HepG2 (cell line): ENCODE measurements around the gene LCLAT1. TPM values are rescaled to one million over a fixed set of nuclear protein-coding genes. Genes with fewer than 3 reads are reported as not detected.

Experiments
- ATAC-seq: fragments of 200-7000 bp; cut with Tn5 transposase; 3 replicates; pipeline ENCODE4 v1.9.1; 2020; ENCODE audit warnings: mild to moderate bottlenecking, moderate library complexity
- BruUV-seq: library from RNA; stranded (reverse); fragments of 400-500 nt; replicated peaks from 2 replicates; lab custom pipeline; 2021; lab: Mats Ljungman, UMichigan
- CTCF ChIA-PET: fragments of 300-600 bp; formaldehyde crosslinking; extraction: SDS; loops from one replicate; lab custom pipeline; 2021; ENCODE audit warnings: low total read pairs, inconsistent platforms, low intra/inter-chr PET ratio; lab: Yijun Ruan, JAX
- POLR2A ChIA-PET: fragments of 350-600 bp; sonication (Branson Sonifier 250); formaldehyde crosslinking; loops from one replicate; lab custom pipeline; 2020; ENCODE audit warnings: antibody characterized with exemption, inconsistent platforms; lab: Yijun Ruan, JAX
- DNase-seq: peaks from one replicate; pipeline ENCODE4 v3.0.0-alpha.2; 2015; ENCODE audit warnings: low spot score
- FAIRE-seq: peaks from 3 replicates; lab custom pipeline; 2011; peaks lifted over from hg19 to GRCh38; lab: Jason Lieb, UNC
- H2AFZ ChIP-seq: one replicate; pipeline ENCODE4 v1.6.1; 2011; ENCODE audit warnings: low read length, inconsistent platforms
- H3K27ac ChIP-seq: fragments of 300-600 bp; 3 replicates; pipeline ENCODE4 v1.8.0; 2011; ENCODE audit warnings: mixed run types, mild to moderate bottlenecking, mixed read lengths, low read length, inconsistent platforms; ENCODE audit not compliant: insufficient read depth; ENCODE audit errors: extremely low read length
- H3K27me3 ChIP-seq, 2 experiments: fragments of 200-600 bp in 1 of 2; 2 replicates in 1 of 2; 3 replicates in 1 of 2; pipeline versions ENCODE4 v1.6.0 to v1.8.0; 2011; ENCODE audit warnings: low read length in 2 of 2, mild to moderate bottlenecking in 2 of 2, moderate library complexity in 2 of 2, inconsistent platforms in 1 of 2; ENCODE audit not compliant: insufficient read depth in 2 of 2, control insufficient read depth in 1 of 2
- H3K36me3 ChIP-seq, 2 experiments: fragments of 200-600 bp in 1 of 2; replicated peaks in 1 of 2; 2 replicates in 1 of 2; 3 replicates in 1 of 2; pipeline versions ENCODE4 v1.5.1 to v1.8.0; 2011; ENCODE audit warnings: low read length in 2 of 2, inconsistent platforms in 1 of 2; ENCODE audit not compliant: insufficient read depth in 2 of 2, control insufficient read depth in 1 of 2
- H3K4me1 ChIP-seq: 2 replicates; pipeline ENCODE4 v1.5.1; 2012; ENCODE audit warnings: low read length, inconsistent platforms; ENCODE audit not compliant: insufficient read depth
- H3K4me2 ChIP-seq: 2 replicates; pipeline ENCODE4 v1.6.0; 2011; ENCODE audit warnings: low read depth, low read length, inconsistent platforms
- H3K4me3 ChIP-seq, 3 experiments: fragments of 200-600 bp in 1 of 3; sonication (generic), shearing (Covaris generic) in 1 of 3; replicated peaks in 1 of 3; 2 replicates each; pipeline ENCODE4 v1.5.1; 2011 to 2016; ENCODE audit warnings: low read length in 3 of 3, inconsistent platforms in 2 of 3, low read depth in 2 of 3, mild to moderate bottlenecking in 2 of 3, control low read depth in 1 of 3, mixed read lengths in 1 of 3; ENCODE audit not compliant: insufficient read depth in 1 of 3
- H3K79me2 ChIP-seq: one replicate; pipeline ENCODE4 v1.6.1; 2011; ENCODE audit warnings: low read length, inconsistent platforms; ENCODE audit not compliant: insufficient read depth
- H3K9ac ChIP-seq: 2 replicates; pipeline ENCODE4 v1.6.0; 2011; ENCODE audit warnings: mild to moderate bottlenecking, low read depth, low read length, inconsistent platforms; ENCODE audit not compliant: insufficient read depth
- H3K9me3 ChIP-seq: 2 replicates; pipeline ENCODE4 v1.5.1; 2012; ENCODE audit warnings: mild to moderate bottlenecking, low read length
- H4K20me1 ChIP-seq: 2 replicates; pipeline ENCODE4 v1.6.0; 2011; ENCODE audit warnings: inconsistent platforms, mild to moderate bottlenecking, low read length, moderate library complexity; ENCODE audit not compliant: insufficient read depth
- CEBPB ChIP-seq: IDR thresholded peaks from 2 replicates; pipeline ENCODE4 v1.6.1; 2011; ENCODE audit warnings: low read depth, low read length, improper control_type of control experiment, borderline replicate concordance
- CEBPG ChIP-seq: IDR thresholded peaks from 2 replicates; pipeline ENCODE4 v1.6.1; 2016
- DRAP1 ChIP-seq: IDR thresholded peaks from 2 replicates; pipeline ENCODE4 v1.6.1; 2016; ENCODE audit warnings: missing genetic modification reagents, missing compliant biosample characterization
- FOXC1 ChIP-seq: sonication (generic); formaldehyde crosslinking; IDR thresholded peaks from 2 replicates; pipeline ENCODE4 v1.8.0; 2022; ENCODE audit warnings: mild to moderate bottlenecking, missing genetic modification reagents, borderline replicate concordance
- KDM5B ChIP-seq: sonication (generic); formaldehyde crosslinking; IDR thresholded peaks from 2 replicates; pipeline ENCODE4 v1.4.0; 2020; ENCODE audit warnings: missing genetic modification reagents, mild to moderate bottlenecking, borderline replicate concordance
- TRIM24 ChIP-seq: sonication (generic); formaldehyde crosslinking; IDR thresholded peaks from 2 replicates; pipeline ENCODE4 v1.8.0; 2022; ENCODE audit warnings: mild to moderate bottlenecking, missing genetic modification reagents
- ZNF629 ChIP-seq: sonication (generic); formaldehyde crosslinking; conservative IDR thresholded peaks from 2 replicates; pipeline ENCODE4 v1.5.0; 2020; ENCODE audit warnings: missing genetic modification reagents
- WGBS: methylation state at CpG from one replicate; pipeline ENCODE4 v1.1.6; 2017; ENCODE audit warnings: low lambda C conversion rate; 5-methylcytosine and 5-hydroxymethylcytosine counted together
- in situ Hi-C: cut with HindIII; loops from 2 replicates; pipeline ENCODE4 v1.10.0; 2017; ENCODE audit warnings: low pct_unique_long_range_greater_than_20kb; ENCODE audit not compliant: extremely low pct_ligation_motif_present
- intact Hi-C: fragments of 100-400 bp; cut with micrococcal nuclease; formaldehyde crosslinking; loops from one replicate; pipeline ENCODE4 v1.10.0; 2022; ENCODE audit not compliant: unreplicated experiment
- polyA plus RNA-seq, 8 experiments: library from polyadenylated mRNA; depleted of rRNA in 3 of 8; stranded (reverse) in 7 of 8; unstranded in 1 of 8; fragments of >200 nt; fragmentation: Illumina TruSeq in 4 of 8; extraction: Trizol in 4 of 8; gene quantifications; 2 replicates each; pipeline versions ENCODE4 v1.2.1 to v1.2.3, GENCODE V29; 2011 to 2016; ENCODE audit warnings: low read depth in 4 of 8, missing spikeins in 1 of 8, mixed read lengths in 1 of 8; ENCODE audit not compliant: insufficient read depth in 1 of 8
- total RNA-seq, 5 experiments: library from RNA; depleted of rRNA; stranded (reverse); fragments of >200 nt; fragmentation: Illumina TruSeq; extraction: Trizol; gene quantifications; 2 replicates each; pipeline ENCODE4 v1.2.3, GENCODE V29; 2016; ENCODE audit warnings: low read depth in 1 of 5

LCLAT1 gene
- total and polyA plus RNA-seq, 2 of the 13 experiments (the other 11 are each of a cell fraction or from before 2014, with no cell fraction given), result 18.0 to 28.0 TPM

- Histone ChIP-seq H3K9ac (no peak overlapping the region), H3K4me3 (no peak overlapping the region), H3K27ac (no peak overlapping the region), H4K20me1 (no peaks in the 10 kb centered on the region), H2AFZ (no peak overlapping the region), H3K36me3 (peaks cover 0 to 16% of the 10 kb centered on the region in 2 experiments; a peak in 2 of 5 replicates), H3K4me2 (no peak overlapping the region), H3K79me2 (no peaks in the 10 kb centered on the region), H3K4me1 (peaks cover 5% of the 10 kb centered on the region; the same call in 1 of the 2 replicates), H3K27me3 (no peaks in the 10 kb centered on the region), H3K9me3 (no peaks in the 10 kb centered on the region)
- TF ChIP-seq KDM5B (CRISPR knock-in tag) (no peak), TRIM24 (CRISPR knock-in tag) (no peak), DRAP1 (CRISPR knock-in tag) (no peak), ZNF629 (CRISPR knock-in tag) (no peak)
- BruUV-seq, result no TSS peak
- ChIA-PET CTCF (no interaction called here), POLR2A (no interaction called here)
- intact Hi-C loops, result no loop called here
- FAIRE-seq (no peak), ATAC-seq (no peak), DNase-seq (no peak)
- in situ Hi-C loops, result no loop called here
- 76% methylated on average over 3 of the region's 3 CpGs for WGBS
Measured at GRCh38 chr2:30643674-30644073, 196.6 kb downstream of the LCLAT1 start.

- in situ Hi-C loops, result no loop called here
- no peak overlapping the region for H3K4me3 ChIP-seq
- H3K9me3 ChIP-seq, result no peaks in the 10 kb centered on the region
- H4K20me1 ChIP-seq, result no peaks in the 10 kb centered on the region
- DNase-seq, result no peak
- H3K4me2 ChIP-seq, result no peak overlapping the region
- TF ChIP-seq CEBPB (peak; percentile 72), CEBPG (0 out of 2 replicates have a peak, but pooled peaks have one; percentile 7), FOXC1 (CRISPR knock-in tag) (no peak)
- TF ChIP-seq, all 625 proteins: peak for 2
- FAIRE-seq, result no peak
- ATAC-seq, result no peak
- 95% methylated on average over 3 of the region's 3 CpGs for WGBS
- peaks cover 0 to 13% of the 10 kb centered on the region in 2 experiments; a peak in 2 of 5 replicates for H3K36me3 ChIP-seq
- H3K79me2 ChIP-seq, result no peaks in the 10 kb centered on the region
- ChIA-PET CTCF (no interaction called here), POLR2A (no interaction called here)
- no peaks in the 10 kb centered on the region; a peak in 2 of 5 replicates for H3K27me3 ChIP-seq
- no TSS peak for BruUV-seq
- intact Hi-C loops, result no loop called here
- H2AFZ ChIP-seq, result no peak overlapping the region
- H3K27ac ChIP-seq, result no peak overlapping the region
- no peak overlapping the region for H3K9ac ChIP-seq
- H3K4me1 ChIP-seq, result peaks cover 5% of the 10 kb centered on the region; the same call in 1 of the 2 replicates
Measured at GRCh38 chr2:30645081-30645744, 198.2 kb downstream of the LCLAT1 start.
